ENCODE results near the gene VIPR2.

VIPR2 gene

GRCh38 chr7:159066816-159067575 lies 77.7 kb downstream of the VIPR2 start:
- TF ChIP-seq POLR2AphosphoS5 (IDR thresholded peaks at IDR 0.05; ENCODE audit: low read depth, low read length) (no peak), SIN3A (IDR thresholded peaks at IDR 0.05; ENCODE audit: borderline replicate concordance, insufficient read depth, low read length) (no peak), TAF1 (IDR thresholded peaks at IDR 0.05; ENCODE audit: borderline replicate concordance, insufficient read depth, low read length) (no peak), FOXP2 (optimal IDR thresholded peaks at IDR 0.05; ENCODE audit: borderline replicate concordance, extremely low read depth, extremely low read length, insufficient read depth) (no peak), REST (IDR thresholded peaks at IDR 0.05; ENCODE audit: insufficient read depth in 1 of 2, low read depth in 2 of 2, low read length in 2 of 2) (no peak)

- TF ChIP-seq POLR2AphosphoS5 (IDR thresholded peaks at IDR 0.05; ENCODE audit: low read depth, low read length), result no peak
- no peak for TF ChIP-seq SIN3A (IDR thresholded peaks at IDR 0.05; ENCODE audit: borderline replicate concordance, insufficient read depth, low read length)
- no peak for TF ChIP-seq REST (IDR thresholded peaks at IDR 0.05; ENCODE audit: insufficient read depth in 1 of 2, low read depth in 2 of 2, low read length in 2 of 2)
- no peak for TF ChIP-seq FOXP2 (optimal IDR thresholded peaks at IDR 0.05; ENCODE audit: borderline replicate concordance, extremely low read depth, extremely low read length, insufficient read depth)
- TF ChIP-seq TAF1 (IDR thresholded peaks at IDR 0.05; ENCODE audit: borderline replicate concordance, insufficient read depth, low read length), result no peak
These were observed 78.7 kb downstream of the VIPR2 start for GRCh38 chr7:159065852-159066480.

- TF ChIP-seq FOXP2 (optimal IDR thresholded peaks at IDR 0.05; ENCODE audit: borderline replicate concordance, extremely low read depth, extremely low read length, insufficient read depth) (no peak), TAF1 (IDR thresholded peaks at IDR 0.05; ENCODE audit: borderline replicate concordance, insufficient read depth, low read length) (no peak), SIN3A (IDR thresholded peaks at IDR 0.05; ENCODE audit: borderline replicate concordance, insufficient read depth, low read length) (no peak), REST (IDR thresholded peaks at IDR 0.05; ENCODE audit: insufficient read depth in 1 of 2, low read depth in 2 of 2, low read length in 2 of 2) (no peak), POLR2AphosphoS5 (IDR thresholded peaks at IDR 0.05; ENCODE audit: low read depth, low read length) (no peak)
These were observed 79.7 kb downstream of the VIPR2 start for GRCh38 chr7:159064816-159065510.

- TF ChIP-seq FOXP2 (optimal IDR thresholded peaks at IDR 0.05; ENCODE audit: borderline replicate concordance, extremely low read depth, extremely low read length, insufficient read depth), result no peak
- TF ChIP-seq TAF1 (IDR thresholded peaks at IDR 0.05; ENCODE audit: borderline replicate concordance, insufficient read depth, low read length), result no peak
- TF ChIP-seq SIN3A (IDR thresholded peaks at IDR 0.05; ENCODE audit: borderline replicate concordance, insufficient read depth, low read length), result no peak
- TF ChIP-seq POLR2AphosphoS5 (IDR thresholded peaks at IDR 0.05; ENCODE audit: low read depth, low read length), result no peak
- TF ChIP-seq REST (IDR thresholded peaks at IDR 0.05; ENCODE audit: insufficient read depth in 1 of 2, low read depth in 2 of 2, low read length in 2 of 2), result no peak
These were observed 80.4 kb downstream of the VIPR2 start for GRCh38 chr7:159064121-159064815.
